Activated CD8-positive, alpha-beta memory T cell treated with anti-CD3 and anti-CD28 coated beads, Interleukin-2, amount 10 ng/mL, durations not matched to agents 7 days and 5 days (primary cell): ENCODE data around the gene TEX29. TPM values are rescaled to one million over a fixed set of nuclear protein-coding genes. Genes with fewer than 3 reads are reported as not detected.
A peak's percentile ranks its signal among the peaks of the same experiment; 100 is the strongest.

ENCODE experiments used
- ATAC-seq: fragments of 150-1000 bp; cut with Tn5 transposase; one replicate; pipeline ENCODE4 v1.10.0; 2021; ENCODE audit warnings: moderate library complexity
- CTCF ChIA-PET: fragments of 350-600 bp; sonication (Branson Sonifier 250); formaldehyde crosslinking; loops from one replicate; lab custom pipeline; 2021; ENCODE audit warnings: antibody characterized with exemption; lab: Charles Lee
- DNase-seq: peaks from one replicate; pipeline ENCODE4 v3.0.0-alpha.2; 2020
- H3K27ac Mint-ChIP-seq: one replicate; pipeline ENCODE4 v1.8.0; 2021; ENCODE audit warnings: mild to moderate bottlenecking, mixed read lengths
- H3K27me3 Mint-ChIP-seq: one replicate; pipeline ENCODE4 v1.8.0; 2021; ENCODE audit warnings: mixed read lengths
- H3K36me3 Mint-ChIP-seq: one replicate; pipeline ENCODE4 v1.8.0; 2021; ENCODE audit warnings: mild to moderate bottlenecking, mixed read lengths
- H3K4me1 Mint-ChIP-seq: one replicate; pipeline ENCODE4 v1.8.0; 2021; ENCODE audit warnings: mixed read lengths
- H3K4me3 Mint-ChIP-seq: one replicate; pipeline ENCODE4 v1.8.0; 2021; ENCODE audit warnings: mild to moderate bottlenecking, moderate library complexity, mixed read lengths
- H3K9me3 Mint-ChIP-seq: one replicate; pipeline ENCODE4 v1.8.0; 2022; ENCODE audit warnings: low read depth, mixed read lengths
- total RNA-seq, 2 experiments: library from RNA; stranded (reverse); gene quantifications; one replicate each; pipeline ENCODE4 v1.2.3, GENCODE V29; 2021

TEX29 gene
- total RNA-seq, 2 experiments from 2014 or later, result 0.40 to 0.96 TPM

GRCh38 chr13:111393221-111393790 lies 72.9 kb downstream of the TEX29 start:
- Mint-ChIP-seq H3K4me3 (no peak overlapping the region), H3K9me3 (no peaks in the 10 kb centered on the region), H3K4me1 (peaks cover 2% of the 10 kb centered on the region), H3K27ac (no peak overlapping the region), H3K36me3 (no peaks in the 10 kb centered on the region), H3K27me3 (no peaks in the 10 kb centered on the region)
- ATAC-seq (no peak), DNase-seq (peak; percentile 15)
- CTCF ChIA-PET, result no interaction called here

Other genes starting within 250 kb of the TEX29 start
- 10 to 100 TPM; 58.7 to 67.2 TPM for gene ARHGEF7, start 205.3 kb upstream of the TEX29 start, total RNA-seq